GM23338 (cell line): ENCODE data around the gene FAM76B.
A peak's percentile ranks its signal among the peaks of the same experiment; 100 is the strongest.

ENCODE experiments used
- CREB1 ChIP-seq: fragments of 250-450 bp; sonication (Bioruptor Pico); IDR thresholded peaks from 2 replicates; pipeline ENCODE4 v1.5.0; 2020; ENCODE audit warnings: low read depth, mild to moderate bottlenecking, moderate library complexity
- EZH2 ChIP-seq: fragments of 200-600 bp; sonication (generic); IDR thresholded peaks from one replicate; pipeline ENCODE4 v1.8.0; 2017; ENCODE audit warnings: antibody characterized with exemption, mild to moderate bottlenecking, low read depth; ENCODE audit not compliant: unreplicated experiment
- EZH2phosphoT487 ChIP-seq: fragments of 200-600 bp; sonication (generic); IDR thresholded peaks from one replicate; pipeline ENCODE4 v1.8.1; 2018; ENCODE audit warnings: antibody characterized with exemption; ENCODE audit not compliant: unreplicated experiment
- JUNB ChIP-seq: IDR thresholded peaks from one replicate; pipeline ENCODE4 v1.6.1; 2016; ENCODE audit warnings: antibody characterized with exemption; ENCODE audit not compliant: unreplicated experiment
- POLR2AphosphoS5 ChIP-seq: IDR thresholded peaks from 2 replicates; pipeline ENCODE4 v1.6.1; 2016; ENCODE audit warnings: antibody characterized with exemption, low read depth
- STAT1 ChIP-seq: IDR thresholded peaks from one replicate; pipeline ENCODE4 v1.6.1; 2016; ENCODE audit warnings: antibody characterized with exemption; ENCODE audit not compliant: unreplicated experiment
- ZNF114 ChIP-seq: fragments of 250-450 bp; sonication (Bioruptor Pico); IDR thresholded peaks from 2 replicates; pipeline ENCODE4 v1.5.0; 2020; ENCODE audit warnings: mild to moderate bottlenecking, moderate library complexity
- ZNF331 ChIP-seq: fragments of 250-450 bp; sonication (Bioruptor Pico); IDR thresholded peaks from 2 replicates; pipeline ENCODE4 v1.5.0; 2020; ENCODE audit warnings: low read depth, mild to moderate bottlenecking, moderate library complexity
- TF ChIP-seq, protein P1 (sequence below), 2 experiments: fragments of 200-600 bp in 1 of 2; sonication (generic) in 1 of 2; conservative IDR thresholded peaks; 2 replicates each; pipeline versions ENCODE4 v1.5.1 to v1.6.1; 2016 to 2017; ENCODE audit warnings: antibody characterized with exemption in 2 of 2, low read depth in 2 of 2, mild to moderate bottlenecking in 2 of 2, moderate library complexity in 1 of 2
- TF ChIP-seq, protein P2 (sequence below): IDR thresholded peaks from 2 replicates; pipeline ENCODE4 v1.6.1; 2016; ENCODE audit warnings: antibody characterized with exemption
- TF ChIP-seq, protein P3 (sequence below): IDR thresholded peaks from one replicate; pipeline ENCODE4 v1.6.1; 2018; ENCODE audit warnings: antibody characterized with exemption; ENCODE audit not compliant: unreplicated experiment

DNA sequence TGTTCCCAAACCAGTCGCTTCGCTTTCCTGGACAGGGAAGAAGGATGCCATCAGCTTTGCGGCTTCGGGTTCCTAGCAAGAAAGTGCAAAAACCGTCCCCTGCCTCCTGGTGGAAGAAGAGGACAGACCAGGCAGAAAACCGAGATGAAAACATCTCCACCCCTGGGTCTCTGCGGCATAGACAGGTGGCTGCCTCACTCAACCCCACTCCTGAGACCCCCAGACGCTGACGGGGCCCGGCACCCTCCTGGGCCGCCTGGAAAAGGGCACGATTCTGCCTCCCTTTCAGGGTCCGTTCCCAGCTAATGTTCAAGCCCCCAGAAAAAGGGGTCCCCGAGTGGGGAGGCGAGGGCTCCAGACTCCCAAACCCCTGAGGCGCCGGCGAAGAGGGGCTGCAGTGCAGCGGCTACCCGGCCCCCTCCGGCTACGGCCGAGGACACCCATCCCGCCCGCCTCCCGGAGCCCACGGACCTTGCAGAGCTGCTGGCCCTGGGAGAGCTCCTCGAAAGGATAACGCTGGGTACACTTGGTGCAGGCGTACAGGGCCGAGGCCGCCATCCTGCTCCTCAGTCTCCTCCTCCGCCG is 569 bp downstream of the FAM76B start:
- no peak for TF ChIP-seq POLR2AphosphoS5
- TF ChIP-seq, protein P1, sequence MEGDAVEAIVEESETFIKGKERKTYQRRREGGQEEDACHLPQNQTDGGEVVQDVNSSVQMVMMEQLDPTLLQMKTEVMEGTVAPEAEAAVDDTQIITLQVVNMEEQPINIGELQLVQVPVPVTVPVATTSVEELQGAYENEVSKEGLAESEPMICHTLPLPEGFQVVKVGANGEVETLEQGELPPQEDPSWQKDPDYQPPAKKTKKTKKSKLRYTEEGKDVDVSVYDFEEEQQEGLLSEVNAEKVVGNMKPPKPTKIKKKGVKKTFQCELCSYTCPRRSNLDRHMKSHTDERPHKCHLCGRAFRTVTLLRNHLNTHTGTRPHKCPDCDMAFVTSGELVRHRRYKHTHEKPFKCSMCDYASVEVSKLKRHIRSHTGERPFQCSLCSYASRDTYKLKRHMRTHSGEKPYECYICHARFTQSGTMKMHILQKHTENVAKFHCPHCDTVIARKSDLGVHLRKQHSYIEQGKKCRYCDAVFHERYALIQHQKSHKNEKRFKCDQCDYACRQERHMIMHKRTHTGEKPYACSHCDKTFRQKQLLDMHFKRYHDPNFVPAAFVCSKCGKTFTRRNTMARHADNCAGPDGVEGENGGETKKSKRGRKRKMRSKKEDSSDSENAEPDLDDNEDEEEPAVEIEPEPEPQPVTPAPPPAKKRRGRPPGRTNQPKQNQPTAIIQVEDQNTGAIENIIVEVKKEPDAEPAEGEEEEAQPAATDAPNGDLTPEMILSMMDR (conservative IDR thresholded peaks at IDR 0.05; ENCODE audit: low read depth in 2 of 2), result peak; percentile 34 to 36; a peak in 3 of 4 replicates
- no peak for TF ChIP-seq ZNF114 (CRISPR knock-in tag)
- TF ChIP-seq CREB1, result no peak
- TF ChIP-seq, protein P2, sequence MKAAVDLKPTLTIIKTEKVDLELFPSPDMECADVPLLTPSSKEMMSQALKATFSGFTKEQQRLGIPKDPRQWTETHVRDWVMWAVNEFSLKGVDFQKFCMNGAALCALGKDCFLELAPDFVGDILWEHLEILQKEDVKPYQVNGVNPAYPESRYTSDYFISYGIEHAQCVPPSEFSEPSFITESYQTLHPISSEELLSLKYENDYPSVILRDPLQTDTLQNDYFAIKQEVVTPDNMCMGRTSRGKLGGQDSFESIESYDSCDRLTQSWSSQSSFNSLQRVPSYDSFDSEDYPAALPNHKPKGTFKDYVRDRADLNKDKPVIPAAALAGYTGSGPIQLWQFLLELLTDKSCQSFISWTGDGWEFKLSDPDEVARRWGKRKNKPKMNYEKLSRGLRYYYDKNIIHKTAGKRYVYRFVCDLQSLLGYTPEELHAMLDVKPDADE, result no peak
- TF ChIP-seq, protein P3, sequence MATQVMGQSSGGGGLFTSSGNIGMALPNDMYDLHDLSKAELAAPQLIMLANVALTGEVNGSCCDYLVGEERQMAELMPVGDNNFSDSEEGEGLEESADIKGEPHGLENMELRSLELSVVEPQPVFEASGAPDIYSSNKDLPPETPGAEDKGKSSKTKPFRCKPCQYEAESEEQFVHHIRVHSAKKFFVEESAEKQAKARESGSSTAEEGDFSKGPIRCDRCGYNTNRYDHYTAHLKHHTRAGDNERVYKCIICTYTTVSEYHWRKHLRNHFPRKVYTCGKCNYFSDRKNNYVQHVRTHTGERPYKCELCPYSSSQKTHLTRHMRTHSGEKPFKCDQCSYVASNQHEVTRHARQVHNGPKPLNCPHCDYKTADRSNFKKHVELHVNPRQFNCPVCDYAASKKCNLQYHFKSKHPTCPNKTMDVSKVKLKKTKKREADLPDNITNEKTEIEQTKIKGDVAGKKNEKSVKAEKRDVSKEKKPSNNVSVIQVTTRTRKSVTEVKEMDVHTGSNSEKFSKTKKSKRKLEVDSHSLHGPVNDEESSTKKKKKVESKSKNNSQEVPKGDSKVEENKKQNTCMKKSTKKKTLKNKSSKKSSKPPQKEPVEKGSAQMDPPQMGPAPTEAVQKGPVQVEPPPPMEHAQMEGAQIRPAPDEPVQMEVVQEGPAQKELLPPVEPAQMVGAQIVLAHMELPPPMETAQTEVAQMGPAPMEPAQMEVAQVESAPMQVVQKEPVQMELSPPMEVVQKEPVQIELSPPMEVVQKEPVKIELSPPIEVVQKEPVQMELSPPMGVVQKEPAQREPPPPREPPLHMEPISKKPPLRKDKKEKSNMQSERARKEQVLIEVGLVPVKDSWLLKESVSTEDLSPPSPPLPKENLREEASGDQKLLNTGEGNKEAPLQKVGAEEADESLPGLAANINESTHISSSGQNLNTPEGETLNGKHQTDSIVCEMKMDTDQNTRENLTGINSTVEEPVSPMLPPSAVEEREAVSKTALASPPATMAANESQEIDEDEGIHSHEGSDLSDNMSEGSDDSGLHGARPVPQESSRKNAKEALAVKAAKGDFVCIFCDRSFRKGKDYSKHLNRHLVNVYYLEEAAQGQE, result no peak
- no peak for TF ChIP-seq EZH2
- TF ChIP-seq EZH2phosphoT487, result no peak
- TF ChIP-seq STAT1, result no peak
- no peak for TF ChIP-seq ZNF331 (CRISPR knock-in tag)
- TF ChIP-seq JUNB, result no peak
